Fibroblast of pulmonary artery (primary cell): ENCODE measurements around the gene CRHR2.

ENCODE experiments used
- DNase-seq: peaks from one replicate; pipeline ENCODE4 v3.0.0-alpha.2; 2010; ENCODE audit warnings: low read depth
- H3K4me3 ChIP-seq: replicated peaks from 2 replicates; pipeline ENCODE4 v1.5.1; 2011; ENCODE audit warnings: low read depth, mild to moderate bottlenecking, control low read depth, low read length, moderate library complexity
- TF ChIP-seq, protein P1 (sequence below): IDR thresholded peaks from 2 replicates; pipeline ENCODE4 v1.5.1; 2011; ENCODE audit warnings: mild to moderate bottlenecking, control low read depth, low read length, inconsistent platforms; ENCODE audit errors: missing control alignments

CRHR2 gene

DNA sequence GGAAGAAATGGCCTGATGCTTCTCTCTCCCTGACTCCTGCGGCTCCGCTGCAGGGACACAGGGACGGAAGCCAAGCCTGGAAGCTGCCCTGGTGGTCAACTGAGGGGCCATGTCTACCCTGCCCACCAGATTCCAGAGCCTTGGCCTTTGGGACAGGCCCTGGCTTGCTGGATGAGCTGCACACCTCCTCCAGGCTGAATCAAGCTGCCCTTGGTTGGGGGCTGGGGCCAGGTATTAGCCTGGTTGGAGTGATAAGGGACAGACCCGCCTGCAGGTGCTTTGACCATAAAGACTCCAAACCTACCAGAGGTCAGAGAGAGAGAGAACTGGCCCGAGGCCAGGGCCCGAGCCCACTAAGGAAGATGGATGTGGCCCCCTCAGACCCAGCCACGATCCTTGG lies 30.1 kb downstream of the CRHR2 start:
- DNase-seq, result no peak
- H3K4me3 ChIP-seq, result no peak overlapping the region
- TF ChIP-seq, protein P1, sequence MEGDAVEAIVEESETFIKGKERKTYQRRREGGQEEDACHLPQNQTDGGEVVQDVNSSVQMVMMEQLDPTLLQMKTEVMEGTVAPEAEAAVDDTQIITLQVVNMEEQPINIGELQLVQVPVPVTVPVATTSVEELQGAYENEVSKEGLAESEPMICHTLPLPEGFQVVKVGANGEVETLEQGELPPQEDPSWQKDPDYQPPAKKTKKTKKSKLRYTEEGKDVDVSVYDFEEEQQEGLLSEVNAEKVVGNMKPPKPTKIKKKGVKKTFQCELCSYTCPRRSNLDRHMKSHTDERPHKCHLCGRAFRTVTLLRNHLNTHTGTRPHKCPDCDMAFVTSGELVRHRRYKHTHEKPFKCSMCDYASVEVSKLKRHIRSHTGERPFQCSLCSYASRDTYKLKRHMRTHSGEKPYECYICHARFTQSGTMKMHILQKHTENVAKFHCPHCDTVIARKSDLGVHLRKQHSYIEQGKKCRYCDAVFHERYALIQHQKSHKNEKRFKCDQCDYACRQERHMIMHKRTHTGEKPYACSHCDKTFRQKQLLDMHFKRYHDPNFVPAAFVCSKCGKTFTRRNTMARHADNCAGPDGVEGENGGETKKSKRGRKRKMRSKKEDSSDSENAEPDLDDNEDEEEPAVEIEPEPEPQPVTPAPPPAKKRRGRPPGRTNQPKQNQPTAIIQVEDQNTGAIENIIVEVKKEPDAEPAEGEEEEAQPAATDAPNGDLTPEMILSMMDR, result no peak

DNA sequence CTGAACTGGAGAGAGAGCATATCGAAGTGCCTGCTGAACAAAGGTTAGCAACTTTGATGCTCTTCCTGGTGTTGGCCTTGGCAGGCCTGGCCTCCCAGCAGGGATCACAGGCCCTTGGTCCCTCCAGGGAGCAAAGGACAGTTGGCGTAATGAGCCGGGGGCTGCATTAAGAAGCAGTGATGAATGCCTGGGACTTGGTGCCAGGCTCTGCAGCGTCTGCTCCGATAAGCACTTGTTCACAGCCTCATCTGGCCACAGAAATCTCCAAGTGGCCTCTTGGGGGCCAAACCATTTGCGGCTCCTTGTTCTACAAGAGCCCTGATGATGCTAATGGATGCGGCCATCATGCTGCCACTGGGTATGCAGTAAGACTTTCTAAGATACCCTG lies 31.8 kb downstream of the CRHR2 start:
- DNase-seq, result no peak
- TF ChIP-seq, protein P1, result no peak

DNA sequence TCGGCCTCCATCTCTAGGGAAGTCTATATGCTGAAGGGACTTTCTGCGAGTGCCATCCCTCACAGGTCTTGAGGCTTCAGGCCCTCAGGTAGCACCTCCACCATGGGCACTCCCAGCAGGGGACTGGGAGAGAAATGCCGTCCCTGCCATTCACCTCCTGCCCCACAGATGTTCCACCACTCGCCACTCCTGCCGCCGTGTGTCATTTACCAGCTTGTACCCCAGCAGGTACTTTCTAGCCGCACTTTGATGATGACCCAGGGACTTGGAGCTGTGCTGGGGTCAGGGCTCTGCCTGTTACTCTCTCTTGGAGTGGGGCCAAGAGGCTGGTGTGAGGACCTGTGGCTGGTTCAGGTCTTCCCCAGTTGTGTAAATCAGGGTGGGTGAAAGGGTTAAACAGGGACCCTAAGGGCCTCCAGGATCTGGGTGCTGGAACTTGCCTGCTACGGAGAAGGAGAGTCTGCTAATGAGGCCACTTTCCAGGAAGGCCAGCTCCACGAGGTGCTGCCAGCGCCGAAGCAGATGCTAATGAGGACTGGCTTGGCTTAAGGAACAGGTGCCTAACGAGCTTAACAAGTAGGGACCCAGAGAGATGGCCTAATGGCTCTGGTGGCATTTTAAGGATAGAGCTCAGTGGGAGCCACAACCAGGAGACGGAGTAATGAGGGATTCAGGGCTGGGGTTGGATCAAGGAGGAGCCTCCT lies 32.4 kb downstream of the CRHR2 start:
- H3K4me3 ChIP-seq, result no peak overlapping the region
- TF ChIP-seq, protein P1, result no peak
- no peak for DNase-seq

More for the DNA sequence above, 31.8 kb downstream of the CRHR2 start:
- H3K4me3 ChIP-seq, result no peak overlapping the region

DNA sequence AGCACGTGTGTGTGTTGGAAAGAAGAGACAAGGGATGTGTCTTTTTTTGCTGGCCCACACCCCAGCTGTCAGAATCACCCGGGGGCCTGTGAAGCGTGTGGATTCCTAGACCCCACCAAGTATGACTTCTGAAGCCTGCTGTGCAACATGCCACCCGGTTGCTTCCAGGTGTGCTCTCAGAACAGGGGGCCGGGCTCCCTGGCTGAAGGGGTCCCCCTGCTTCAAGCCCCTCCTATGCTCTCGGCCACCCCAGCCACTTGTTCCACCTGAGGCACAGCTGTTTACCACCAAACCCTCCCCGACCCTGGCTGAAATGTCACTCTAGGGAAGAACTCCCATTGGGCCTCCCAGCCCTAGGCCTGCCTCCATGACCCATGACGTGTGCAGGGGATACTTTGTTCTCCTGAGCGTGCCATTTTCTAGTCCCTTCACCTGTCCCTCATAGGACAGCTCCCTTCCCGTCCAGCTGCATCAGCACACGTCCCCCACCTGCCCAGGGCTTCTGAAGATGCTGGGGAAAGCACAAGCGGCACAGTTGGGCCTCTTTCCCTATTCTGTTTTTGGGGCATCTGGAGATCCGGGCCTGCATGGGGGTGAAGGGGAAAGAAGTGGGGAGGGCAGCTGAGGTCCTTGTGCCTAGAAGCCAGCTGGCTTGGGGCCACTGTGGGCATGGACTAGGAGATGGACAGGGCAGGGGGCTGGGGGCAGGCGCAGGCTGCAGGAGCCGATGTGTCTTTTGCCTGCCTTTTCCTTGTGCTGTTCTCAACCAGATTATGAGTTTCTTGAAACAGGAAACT lies 33.3 kb downstream of the CRHR2 start:
- TF ChIP-seq, protein P1, result no peak
- H3K4me3 ChIP-seq, result no peak overlapping the region

DNA sequence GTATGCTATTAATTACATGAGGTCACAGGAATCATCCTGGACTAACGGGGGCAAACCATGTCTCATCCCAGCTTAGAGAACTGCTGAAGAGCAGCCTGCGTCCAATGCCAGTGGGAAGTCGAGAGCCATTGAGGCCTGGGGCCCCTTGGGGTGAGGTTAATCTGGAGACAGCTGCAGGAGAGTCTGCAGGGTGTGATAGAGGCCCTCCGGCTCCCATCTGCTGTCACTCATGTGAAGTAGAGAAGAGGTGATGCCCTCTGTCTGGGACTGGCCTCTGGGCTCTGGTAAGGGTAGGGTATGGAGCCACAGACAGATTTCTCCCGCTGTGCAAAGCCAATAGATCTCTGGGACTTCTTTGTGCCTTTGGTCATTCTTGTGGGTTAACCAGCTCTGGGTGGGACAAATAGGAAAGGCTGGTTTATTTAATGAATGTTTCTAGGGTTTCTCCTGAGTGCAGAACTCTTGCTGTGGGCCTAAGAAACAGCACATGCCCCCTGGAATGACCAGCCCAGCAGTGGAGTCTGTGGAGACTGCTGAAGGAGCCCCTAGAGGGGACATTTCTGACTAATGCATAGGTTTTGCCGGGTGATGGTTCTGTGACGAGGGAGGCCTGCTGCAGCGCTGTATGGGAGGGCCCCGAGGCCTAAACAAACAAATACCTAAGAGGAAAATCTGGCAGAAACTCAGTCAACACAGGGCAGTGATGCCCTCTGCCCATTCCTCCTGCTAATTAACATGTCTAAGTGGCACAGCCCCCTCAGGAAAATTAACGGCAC lies 34.5 kb downstream of the CRHR2 start:
- DNase-seq, result no peak
- no peak overlapping the region for H3K4me3 ChIP-seq
- TF ChIP-seq, protein P1, result no peak

More for the DNA sequence above, 33.3 kb downstream of the CRHR2 start:
- DNase-seq, result no peak

DNA sequence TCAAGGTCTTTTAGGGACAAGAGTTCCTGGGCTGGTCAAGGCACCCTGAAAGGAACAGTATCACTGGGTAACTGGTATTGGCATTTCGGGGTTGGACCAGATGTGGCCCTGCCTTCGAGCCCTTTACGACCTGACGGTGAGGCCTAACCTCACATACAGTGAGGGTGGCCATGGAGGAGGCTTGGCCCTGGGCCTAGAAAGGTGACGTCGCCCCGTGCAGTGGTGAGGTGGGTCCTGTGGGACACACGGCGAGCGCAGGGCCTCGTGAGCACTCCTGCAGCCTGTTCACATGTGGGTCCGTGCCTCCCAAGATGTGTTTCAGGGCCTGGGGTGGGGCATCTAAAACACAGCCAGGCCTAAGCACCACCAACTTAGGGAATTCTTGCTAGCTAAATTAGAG lies 36.1 kb downstream of the CRHR2 start:
- H3K4me3 ChIP-seq, result no peak overlapping the region
- TF ChIP-seq, protein P1, result no peak
- DNase-seq, result no peak
